GM10847 (cell line): ENCODE measurements around the gene KCNMB4.

Experiments used
- POLR2A ChIP-seq: IDR thresholded peaks from 2 replicates; pipeline ENCODE4 v1.6.1; 2011; ENCODE audit not compliant: insufficient read length; ENCODE audit errors: extremely low read depth

KCNMB4 gene

GRCh38 chr12:70360218-70360617 lies 5.9 kb upstream of the KCNMB4 start:
- no peak for TF ChIP-seq POLR2A

- TF ChIP-seq POLR2A, result no peak
Observed at GRCh38 chr12:70364695-70365397, 1.2 kb upstream of the KCNMB4 start.

GRCh38 chr12:70365398-70365647 lies 767 bp upstream of the KCNMB4 start:
- no peak for TF ChIP-seq POLR2A

GRCh38 chr12:70366581-70367257 lies 629 bp downstream of the KCNMB4 start:
- no peak for TF ChIP-seq POLR2A

DNA sequence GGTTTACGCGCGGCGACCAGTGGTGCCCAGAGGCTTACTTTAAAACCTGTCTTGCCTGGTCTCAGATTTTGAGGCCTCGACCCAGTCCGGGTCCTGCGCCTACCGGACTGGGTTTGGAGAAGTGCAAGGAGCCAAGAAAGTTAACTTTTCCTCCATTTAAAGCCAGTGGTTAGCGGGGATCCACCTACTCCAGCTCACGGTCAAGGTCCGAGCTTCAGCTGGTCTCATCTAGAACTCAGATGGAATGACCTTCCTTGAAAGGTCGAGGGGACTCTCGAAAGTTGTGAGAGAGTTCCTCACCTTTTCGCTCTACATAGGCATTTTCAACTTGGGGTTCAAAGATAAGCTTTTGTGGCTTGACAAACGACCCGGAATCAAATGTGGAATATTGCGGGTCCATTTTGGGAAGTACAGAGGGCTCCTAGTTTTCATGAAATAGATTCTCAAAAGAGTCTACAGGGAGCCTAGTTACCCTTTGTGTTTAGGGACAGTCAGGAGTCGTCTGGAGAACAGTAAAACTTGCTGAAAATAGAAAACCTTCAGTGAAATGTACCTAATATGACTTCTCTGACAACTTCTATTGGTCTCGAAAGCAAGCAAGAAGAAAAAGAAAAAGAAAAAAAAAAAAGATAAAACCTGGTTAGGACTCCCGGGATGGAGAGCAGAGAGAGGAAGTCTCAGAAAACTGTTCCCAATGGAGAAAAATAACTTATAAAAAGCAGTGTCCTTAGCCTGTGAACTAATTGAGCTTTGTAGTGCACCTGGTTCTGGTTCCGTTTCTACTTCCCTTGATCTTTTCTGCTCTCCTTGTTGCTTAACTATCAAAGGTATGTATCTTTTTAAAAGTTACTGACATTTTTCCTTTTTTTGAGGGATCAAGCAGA lies 1.4 kb downstream of the KCNMB4 start:
- TF ChIP-seq POLR2A, result no peak

GRCh38 chr12:70372881-70373280 lies 6.8 kb downstream of the KCNMB4 start:
- TF ChIP-seq POLR2A, result no peak

DNA sequence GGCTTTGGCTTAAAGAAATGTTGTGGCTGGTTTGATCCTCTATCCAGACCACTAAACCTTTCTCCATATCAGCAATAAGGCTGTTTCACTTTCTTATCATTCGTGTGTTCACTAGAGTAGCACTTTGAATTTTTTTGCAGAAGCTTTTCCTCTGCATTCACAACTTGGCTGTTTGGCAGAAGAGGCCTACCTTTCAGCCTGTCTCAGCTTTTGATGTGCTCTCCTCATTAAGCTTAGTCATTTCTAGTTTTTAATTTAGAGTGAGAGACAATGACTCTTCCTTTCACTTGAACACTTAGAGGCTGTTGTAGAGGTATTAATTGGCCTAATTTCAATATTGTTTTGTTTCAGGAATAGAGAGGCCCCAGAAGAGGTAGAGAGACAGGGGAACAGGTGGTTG lies 13.8 kb downstream of the KCNMB4 start:
- TF ChIP-seq POLR2A, result no peak

DNA sequence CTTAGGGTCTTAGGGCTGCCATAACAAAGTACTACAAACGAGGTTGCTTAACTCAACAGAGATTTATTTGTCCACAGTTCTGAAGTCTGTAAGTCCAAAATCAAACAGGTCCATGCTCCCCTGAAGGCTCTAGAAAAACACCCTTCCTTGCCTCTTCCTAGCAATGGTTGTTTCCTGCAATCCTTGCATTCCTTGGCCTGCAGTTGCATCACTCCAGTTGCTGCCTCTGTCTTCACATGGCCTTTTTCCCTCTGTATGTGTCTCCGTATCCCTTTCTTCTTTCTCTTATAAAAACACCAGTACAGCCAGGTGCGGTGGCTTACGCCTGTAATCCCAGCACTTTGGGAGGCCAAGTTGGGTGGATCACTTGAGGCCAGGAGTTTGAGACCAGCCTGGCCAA lies 17.4 kb downstream of the KCNMB4 start:
- TF ChIP-seq POLR2A, result no peak

GRCh38 chr12:70383886-70384285 lies 17.8 kb downstream of the KCNMB4 start:
- TF ChIP-seq POLR2A, result no peak

DNA sequence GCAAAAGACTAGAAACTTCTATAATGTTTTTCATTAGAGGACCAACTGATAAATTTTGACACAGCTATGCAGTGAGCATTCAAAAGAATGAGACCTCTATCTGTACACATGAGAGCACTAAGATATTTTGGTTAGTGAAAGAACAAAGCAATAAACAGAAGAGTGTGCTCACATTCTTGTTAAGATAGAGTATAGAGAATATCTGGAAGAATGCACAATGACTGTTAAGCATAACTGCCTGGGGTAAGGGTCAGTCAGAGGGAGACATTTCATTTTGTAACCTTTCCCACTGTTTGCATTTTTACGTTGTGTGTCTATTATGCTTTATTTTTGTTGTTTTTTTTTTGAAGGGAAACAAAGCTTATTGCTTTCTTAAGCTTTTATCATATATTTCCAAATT lies 20.7 kb downstream of the KCNMB4 start:
- TF ChIP-seq POLR2A, result no peak

GRCh38 chr12:70389678-70390077 lies 23.6 kb downstream of the KCNMB4 start:
- no peak for TF ChIP-seq POLR2A

DNA sequence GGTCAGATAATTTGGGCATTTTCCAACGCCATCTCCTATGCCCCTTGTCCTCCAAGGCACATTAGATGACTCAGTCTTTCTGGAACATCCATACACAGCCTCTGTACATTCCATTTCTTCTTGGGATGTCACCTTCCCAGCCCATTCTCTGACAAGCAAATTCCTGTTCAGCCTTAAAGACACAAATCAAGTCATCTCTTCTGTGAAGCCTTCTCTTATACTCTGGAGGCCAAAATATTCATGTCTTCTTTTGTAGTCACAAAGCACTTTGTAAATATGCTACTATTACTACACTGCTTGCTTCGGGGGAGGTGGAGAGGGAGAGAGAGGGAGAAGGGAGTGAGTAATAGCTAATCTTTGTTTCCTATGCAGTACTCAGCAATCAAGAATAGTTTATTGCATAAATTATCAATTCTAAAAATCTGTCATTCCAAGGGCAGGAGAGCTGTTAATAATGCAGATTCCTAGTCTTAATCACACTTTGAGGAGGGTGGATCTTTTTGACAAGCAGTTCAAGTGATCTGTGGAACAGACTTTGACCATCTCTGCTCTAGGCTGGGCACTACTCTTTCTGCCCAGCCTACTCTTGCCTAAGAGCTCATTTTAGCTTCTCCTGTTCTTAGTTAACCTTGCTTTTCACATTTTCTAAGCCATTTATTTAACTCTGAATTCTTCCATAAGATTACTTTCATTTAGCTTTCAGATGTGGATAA lies 27.9 kb downstream of the KCNMB4 start:
- no peak for TF ChIP-seq POLR2A

GRCh38 chr12:70398002-70398401 lies 31.9 kb downstream of the KCNMB4 start:
- no peak for TF ChIP-seq POLR2A

DNA sequence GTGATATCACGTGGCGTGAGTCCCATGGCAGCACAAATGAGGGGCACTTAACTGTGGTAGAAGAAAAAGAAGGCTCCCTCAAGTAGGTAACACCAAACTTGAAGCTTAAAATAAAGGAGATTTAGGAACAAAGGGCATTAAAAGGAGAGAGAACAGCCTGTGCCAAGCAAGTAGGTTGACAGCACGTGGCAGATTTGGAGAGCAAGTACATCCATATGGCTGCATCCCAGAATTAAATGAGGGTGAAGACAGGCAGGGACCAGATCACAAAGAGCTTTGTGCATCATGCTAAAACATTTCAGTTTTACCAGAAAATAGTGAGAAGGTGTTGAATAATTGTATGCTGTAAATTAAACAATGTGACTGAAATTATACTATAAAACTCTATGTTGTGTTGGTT lies 32.8 kb downstream of the KCNMB4 start:
- TF ChIP-seq POLR2A, result no peak

DNA sequence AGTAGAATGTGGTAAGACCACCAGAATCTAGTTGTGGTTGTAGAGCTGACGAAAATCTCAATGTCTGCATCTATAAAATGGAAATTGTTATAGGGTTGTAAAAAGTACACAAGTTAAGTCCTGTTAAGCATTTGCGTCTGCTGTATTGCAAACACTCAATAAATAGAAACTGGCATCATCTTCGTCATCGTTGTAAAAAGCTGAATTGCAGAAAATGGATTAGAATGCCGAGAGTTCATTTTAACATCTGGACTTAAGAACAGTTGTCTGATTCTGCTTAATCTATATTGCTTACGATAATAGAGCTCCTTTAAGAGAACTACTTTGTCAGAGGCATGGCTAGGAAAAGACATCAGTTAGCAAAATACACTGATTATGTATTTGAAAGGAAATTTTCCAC lies 33.2 kb downstream of the KCNMB4 start:
- TF ChIP-seq POLR2A, result no peak

- TF ChIP-seq POLR2A, result no peak
Observed at GRCh38 chr12:70400124-70400523, 34.0 kb downstream of the KCNMB4 start.

- no peak for TF ChIP-seq POLR2A
Observed at GRCh38 chr12:70402597-70402996, 36.5 kb downstream of the KCNMB4 start.
